ENCODE measurements around the gene TACR1.

Gene TACR1

DNA sequence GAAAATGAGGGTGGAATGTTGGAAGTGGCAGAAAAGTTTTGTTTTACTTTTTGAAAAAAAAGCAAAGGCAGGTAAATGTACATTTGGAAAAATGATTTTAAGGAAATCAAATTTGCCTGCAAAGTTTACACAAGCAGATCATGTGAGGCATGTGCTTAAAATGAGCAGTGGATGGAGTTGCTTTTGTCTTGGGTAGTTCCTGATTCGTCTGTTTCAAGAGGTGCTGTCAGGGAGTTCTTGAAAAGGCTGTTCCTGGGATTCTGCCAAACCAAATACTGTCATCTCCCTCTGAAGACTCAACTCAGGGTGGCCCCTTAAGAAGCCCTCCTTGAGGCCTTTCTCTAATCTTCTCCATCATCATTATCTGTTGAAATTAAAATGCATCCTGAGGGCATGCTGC, 59.0 kb downstream of the TACR1 start:
- no peak for DNase-seq

DNA sequence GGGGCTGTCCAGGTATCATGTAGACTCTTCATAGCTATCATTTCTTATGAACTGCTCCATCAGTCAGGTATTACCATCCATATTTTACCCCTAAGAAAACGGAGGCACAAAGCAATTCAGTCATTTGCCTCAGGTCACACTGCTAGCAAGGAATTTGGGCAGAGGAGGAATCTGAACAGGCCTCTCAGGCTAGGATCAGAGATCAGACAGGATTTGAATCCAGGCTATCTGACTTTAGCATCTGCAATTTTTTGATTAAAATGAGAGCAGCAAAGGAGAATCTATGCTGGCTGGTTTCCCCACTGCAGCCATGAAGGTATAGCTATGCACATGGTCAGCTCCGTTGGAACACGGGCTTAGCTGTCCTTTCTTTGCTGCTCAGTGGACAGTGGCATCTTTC, 60.1 kb downstream of the TACR1 start:
- no peak for DNase-seq

DNA sequence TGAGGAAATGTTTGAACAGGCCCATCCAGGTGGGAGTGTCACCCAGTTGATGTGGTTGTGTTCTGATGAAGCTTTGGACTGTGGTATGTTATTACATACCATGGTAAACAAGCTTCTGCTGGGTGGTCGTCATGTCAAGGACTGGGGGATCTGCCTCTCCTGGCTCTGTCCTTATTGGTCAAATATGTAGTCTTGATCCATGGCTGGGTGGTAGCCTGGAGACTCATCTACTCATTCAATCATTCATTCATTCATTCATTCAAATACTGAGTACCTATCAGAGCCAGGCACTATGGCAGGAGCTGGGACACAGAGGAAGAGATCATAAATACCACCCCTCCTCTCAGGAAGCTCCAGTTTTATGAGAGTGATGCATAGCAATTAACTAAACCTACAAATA, 60.8 kb downstream of the TACR1 start:
- no peak for DNase-seq

DNA sequence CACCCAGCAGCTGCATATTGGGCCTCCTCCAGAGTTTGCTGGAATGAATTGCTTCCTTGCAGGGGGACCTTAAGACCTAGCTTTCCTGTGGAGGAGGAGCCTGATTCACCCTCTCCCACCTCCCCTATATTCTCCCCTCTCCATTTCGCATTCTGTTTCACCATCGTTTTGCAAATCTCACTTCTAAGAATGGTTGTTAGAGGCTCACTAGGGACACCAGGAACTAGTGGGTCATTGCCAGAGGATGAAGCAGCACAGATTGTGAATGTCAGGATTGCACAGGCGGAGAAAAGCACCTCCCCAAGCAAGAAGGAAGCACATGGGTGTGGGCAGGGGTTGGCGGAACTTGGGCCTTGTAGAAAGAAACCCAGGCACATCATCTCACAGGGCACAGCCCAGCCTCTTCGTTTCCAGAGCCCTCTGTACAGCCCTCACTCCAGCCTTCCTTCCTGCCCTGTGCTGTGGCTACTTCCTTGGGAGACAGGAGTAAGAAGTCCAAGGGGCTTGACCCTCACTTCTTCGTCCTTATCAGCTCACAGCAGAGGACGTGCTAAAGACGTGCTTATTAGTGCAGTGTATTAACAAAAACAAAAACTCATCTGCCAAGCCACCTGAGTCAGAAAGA, 63.4 kb downstream of the TACR1 start:
- no peak for DNase-seq

DNA sequence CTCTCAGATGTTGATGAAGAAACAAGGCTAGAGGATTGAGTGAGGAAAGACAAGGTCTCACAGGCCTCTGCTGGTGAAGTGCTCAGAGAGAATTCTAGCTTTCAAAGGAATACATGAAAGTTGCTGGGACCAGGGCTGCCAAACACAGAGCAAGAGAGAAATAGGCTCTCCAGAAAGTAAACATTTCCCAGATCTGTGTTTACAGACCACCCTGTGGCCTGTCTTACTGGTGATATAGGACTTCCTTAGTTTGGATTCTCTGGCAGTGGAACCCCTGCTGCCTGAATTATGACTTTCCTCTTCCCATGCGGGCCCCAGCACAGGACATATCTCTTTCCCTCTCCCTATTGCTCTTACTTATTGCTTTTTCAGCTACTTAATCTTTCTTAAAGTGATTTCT, 64.5 kb downstream of the TACR1 start:
- DNase-seq = no peak

DNA sequence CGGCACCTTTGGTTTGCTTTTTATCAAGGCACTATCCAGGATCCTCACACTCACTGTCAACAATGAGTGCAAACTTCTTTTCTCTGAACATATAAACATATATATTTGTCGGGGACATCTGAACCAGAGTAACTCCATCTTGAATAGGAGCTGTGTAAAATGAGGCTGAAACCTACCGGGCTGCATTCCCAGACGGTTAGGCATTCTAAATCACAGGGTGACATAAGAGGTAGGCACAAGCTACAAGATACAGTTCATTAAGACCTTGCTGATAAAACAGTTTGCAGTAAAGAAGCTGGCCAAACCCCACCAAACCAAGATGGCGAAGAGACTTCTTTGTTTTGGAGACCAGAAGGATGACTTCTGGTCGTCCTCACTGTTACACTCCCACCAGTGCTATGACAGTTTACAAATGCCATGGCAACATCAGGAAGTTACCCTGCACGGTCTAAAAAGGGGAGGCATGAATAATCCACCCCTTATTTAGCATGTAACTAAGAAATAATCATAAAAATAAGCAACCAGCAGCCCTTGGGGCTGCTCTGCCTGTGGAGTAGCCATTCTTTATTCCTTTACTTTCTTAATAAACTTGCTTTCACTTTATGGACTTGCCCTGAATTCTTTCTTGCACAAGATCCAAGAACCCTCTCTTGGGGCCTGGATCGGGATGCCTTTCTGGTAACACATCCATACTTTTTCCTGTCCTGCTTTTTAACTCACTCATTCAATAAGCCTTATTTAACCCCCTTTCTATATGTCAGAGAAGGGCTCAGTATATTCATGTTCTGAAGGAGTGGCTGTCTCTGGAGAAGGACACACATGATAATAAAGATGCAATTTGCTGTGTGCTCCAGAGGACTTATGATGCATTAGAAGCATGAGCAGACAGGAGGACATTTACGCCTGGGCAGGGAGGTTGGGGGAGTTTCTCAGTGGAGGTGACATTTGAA, 65.4 kb downstream of the TACR1 start:
- DNase-seq = no peak

DNA sequence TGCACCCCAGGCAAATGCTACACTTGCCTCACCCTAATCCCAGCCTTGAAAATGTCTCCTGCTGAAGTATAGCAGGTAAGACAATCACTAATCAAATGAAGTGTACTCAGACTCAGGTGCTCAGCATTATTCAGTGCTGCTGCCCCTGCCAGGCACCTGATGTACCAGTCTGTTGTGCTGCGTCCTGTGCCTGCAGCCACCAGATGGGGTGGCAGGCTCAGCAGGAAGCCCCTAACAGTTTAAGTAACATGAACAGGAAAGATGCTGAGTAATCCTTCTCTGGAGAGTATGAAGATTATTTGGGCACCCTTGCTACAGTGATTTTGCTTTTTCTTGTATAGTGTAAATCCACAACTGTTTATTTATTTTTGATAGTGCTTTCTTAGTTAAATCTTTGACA, 69.1 kb downstream of the TACR1 start:
- no peak for DNase-seq

DNA sequence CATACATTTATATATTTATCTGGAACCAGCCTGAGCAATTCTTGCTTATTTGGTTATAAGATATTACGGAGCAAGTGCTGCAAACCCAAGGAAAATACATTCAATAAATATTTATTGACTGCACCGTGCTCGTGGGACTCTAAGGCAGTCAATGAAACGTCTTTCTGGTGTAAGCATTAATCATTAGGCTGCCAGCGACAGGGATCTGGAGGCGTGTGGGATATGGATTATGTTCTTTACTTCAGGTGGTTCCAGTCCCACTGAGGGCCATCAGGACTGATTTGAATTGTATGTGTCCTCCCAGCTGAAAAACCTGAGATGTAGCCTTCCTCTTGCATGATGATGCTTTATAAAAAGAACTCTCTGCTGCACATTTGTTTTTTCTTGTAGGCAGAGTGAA, 75.4 kb downstream of the TACR1 start:
- DNase-seq = no peak

DNA sequence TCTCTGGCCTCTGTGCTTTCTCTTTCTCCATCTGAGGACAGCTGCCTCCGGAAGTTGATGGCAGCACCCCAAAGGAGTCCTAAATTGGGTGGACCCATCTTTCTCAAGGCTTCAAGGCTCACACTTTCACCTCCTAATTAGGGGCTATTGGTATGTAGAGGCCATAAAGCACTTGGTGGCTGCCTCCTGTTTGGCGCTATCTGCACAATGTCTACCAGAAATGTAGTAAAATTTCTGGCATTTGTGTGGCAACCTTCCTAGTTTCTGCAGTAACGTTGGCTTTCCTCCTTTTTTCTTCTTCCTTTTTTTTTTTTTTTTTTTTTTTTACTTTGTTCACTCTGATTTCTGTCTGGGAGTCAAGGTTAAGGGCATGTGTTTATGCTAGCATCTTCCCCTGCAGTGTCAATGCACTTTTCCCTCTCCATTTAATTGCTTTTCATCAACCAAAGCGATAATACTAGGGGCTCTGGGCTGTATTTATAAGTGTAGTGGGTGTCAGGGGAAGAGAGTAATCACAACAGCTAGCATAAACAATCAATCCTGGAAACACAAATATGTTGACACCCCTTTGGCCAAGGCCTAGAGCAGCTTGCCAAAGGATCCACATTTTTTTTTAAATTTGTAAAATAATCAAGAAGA, 86.0 kb downstream of the TACR1 start:
- DNase-seq = no peak

DNA sequence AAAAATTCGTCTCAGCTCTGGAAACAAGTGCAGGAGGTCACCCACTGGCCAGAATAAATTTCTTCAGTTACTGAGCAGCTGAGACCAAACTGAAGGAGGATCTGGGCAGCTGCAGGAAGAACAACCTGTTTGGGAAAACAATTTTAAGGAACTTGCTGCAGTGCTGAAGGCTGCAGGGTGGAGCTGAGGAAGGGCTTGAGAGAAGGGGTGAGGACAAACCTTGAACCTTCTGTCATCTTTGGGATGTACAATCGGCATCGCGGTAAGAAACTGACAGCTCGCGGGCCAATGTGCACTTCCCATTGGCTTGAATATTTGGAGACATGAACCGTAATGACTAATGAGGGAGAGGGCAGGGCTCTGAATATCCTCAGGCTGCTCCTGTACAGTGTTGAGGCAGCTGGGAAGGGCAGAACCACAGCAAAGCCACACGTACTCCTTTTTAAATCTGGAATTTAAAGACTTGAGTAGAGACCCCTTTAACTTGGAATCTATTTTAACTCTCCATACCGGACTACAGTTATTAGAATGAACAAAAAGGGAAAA, 90.3 kb downstream of the TACR1 start:
- DNase-seq = no peak

DNA sequence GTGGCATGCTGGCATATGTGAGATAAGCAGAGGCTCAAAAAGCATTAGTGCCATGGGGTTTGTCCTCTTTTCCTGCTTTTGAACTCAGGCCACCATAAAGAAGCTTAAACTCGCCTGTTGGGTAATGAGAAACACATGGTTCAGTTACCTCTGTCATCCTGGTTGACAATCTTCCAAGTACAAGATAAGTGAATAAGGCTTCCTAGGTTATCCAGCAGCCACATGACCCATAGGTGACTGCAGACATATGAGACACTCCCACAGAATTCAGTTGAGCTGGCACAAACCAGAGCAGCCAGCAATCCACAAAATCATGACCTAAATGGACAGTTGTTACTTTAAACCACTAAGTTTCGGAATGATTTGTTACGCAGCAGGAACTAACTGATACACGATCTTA, 97.3 kb downstream of the TACR1 start:
- no peak for DNase-seq

DNA sequence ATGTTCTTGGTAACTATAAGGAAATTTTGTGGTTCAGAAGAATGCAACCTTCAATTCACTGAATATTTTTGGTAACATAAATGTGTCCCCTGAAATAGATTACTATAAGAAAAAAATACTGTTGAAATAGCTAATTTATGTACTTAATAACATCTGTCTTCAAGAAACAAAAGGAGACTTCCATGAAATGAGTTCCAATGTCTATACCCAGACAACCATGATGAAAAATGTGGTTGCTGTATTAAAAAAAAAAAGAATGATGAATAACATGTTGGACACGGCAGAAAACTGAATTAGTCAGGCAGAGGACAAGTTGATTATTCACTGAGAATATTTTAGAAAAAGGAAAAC, 98.5 kb downstream of the TACR1 start:
- DNase-seq = no peak

DNA sequence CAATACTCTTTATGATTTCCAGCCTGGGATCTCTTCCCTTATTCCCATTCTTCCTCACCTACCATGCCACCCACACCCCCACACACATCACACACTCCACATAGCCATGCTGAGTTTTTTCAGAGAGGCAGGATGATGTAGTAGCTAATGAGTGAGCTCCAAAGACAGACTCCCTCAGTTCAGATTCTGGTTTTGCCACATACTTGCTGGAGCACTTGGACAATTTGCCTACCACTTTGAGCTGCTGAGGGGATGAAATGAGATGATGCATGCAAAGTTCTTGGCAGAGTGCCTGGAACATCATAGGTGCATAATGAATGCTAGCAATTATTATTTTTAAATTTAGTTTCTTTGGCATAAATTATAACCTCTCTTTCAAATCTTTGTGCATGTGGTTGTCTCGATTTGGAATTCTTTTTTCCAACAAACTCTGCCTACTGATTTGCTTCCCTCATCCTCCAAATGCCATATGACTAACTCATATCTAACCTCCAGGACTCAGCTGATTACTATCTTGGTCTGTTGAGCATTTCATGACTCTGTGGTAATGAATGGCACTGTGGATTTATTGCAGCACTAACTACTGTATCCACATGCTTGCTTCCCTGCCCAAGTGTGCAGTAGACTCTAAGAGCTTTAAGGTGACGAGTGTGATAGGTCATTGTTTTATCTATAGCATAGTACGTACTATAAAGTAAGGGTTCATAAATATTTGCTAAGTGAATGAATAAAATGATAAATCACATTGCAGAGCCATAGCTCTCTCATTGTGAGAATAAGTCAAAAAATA, 99.1 kb downstream of the TACR1 start:
- no peak for DNase-seq

DNA sequence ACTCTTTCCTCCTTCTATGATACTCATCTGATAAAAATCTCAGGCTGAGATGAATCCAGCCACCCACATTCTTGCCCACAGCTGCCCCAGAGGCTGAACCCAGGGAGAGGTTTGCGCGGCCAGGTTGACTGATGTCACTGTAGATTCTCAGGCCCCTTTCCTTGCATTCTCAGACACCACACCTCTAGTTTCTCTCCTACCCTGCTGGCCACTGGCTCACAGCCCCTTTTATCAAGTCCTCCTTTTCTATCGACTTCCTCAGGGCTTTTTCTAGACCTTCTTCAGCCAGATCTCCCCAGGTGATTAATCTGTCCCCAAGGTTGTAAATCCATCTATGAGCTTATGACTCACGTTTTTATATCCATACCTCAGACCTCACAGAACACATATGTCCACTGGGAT, 99.8 kb downstream of the TACR1 start:
- DNase-seq = no peak

DNA sequence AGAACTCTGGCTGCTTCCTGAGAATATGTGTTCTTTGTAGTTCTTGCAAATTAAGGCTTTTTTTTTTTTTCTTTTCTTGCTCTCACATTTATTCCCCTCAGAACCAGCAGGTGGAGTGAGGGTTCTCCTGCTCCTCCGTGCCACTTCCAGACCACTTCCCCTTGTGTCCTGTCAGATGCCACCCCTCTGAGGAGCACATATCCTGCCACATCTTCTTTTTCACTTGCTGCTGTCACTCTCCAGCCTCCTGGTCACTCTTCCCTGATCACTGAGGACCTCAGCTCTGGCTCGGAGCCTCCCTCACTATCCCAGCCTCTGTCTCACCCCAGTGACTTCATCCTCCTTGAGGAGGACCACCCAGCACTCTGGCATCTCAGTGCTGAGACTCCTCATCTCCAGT, 100.5 kb downstream of the TACR1 start:
- no peak for DNase-seq

DNA sequence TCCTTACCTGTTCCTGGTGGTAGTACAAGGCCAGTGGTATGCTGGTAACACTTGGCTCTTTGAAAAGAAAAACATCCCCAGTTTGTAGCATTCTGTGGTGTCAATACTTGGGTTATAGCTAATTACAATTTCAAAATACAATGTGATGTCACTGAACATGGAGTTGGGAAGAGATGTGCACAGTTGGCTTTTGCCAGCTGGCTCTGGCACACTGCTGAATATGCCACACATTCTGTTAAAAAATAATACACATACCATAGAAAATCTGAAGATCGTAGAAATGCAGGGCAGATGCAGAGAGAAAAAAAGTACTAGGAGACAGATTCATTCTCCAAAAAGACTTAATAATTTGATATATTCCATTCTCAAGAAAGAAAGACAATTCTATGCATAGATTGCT, 101.5 kb downstream of the TACR1 start:
- no peak for DNase-seq

DNA sequence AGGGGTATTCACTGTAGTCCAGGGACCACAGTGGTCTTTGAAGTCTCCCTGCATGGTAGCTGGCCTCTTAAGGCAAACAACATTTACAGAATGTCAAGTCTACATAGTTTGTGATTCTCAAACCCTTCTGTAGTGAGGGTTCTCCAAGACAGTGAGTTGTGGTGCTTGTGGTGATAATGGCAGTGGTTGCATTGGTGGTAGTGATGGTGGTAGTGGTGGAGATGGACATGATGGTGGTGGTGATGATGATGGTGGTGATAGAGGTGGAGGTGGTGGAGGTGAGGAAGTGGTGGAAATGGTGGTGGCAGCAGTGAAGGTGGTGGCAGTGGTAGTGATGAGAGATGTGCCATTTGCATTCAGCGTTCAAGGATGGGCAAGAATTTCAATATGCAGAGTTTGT, 104.9 kb downstream of the TACR1 start:
- no peak for DNase-seq

DNA sequence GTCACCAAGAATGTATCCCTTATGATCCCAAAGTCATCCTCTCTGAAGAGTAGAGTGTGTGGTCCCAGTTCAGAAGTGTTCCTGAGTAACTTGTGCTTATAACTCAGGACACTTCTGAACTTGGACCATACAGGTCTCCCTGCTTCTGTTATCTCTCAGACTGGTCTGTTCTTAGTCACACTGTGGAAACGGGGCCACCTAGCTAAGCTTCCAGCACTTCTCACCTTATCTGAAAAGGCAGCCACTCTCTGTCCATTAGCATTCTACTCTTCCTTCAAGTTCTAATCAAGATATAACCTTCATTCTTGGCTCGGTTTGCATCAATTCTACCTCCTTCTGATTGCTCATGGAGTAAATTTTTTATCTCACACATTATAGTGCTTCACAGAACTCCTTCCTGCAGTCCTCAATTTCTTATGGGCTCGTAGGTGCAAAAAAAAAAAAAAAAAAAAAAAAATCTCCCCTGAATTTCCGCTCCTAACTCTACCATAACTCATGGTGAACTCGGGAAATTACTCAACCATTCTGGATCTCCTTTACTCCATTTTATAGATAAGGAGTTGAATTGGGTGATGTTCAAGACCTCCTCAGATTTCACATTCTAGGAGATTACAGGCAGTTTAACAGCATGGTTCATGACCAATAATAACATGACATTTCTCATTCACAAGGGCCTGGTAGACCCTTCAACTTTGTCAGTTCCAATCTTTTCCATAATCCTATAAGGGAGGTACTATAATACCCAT, 108.4 kb downstream of the TACR1 start:
- no peak for DNase-seq

DNA sequence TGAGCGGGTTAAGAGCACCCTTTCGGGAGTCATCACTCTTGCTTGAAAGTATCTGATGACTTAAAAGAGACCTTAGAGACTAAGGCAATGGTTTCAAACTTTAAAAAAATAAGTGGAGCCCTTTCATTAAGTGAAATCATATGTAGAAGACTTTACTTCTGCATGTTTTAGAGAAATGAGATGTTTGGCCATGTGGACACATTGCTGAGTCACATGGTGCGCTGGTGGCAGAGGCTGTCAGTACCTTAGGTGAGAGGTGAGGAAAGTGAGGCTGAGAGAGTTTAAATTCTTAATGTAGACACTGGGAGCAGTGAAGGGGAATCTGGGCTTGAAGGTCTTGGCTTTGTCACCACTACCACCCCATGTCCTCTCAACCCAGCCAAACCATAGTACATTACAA, 109.8 kb downstream of the TACR1 start:
- no peak for DNase-seq

DNA sequence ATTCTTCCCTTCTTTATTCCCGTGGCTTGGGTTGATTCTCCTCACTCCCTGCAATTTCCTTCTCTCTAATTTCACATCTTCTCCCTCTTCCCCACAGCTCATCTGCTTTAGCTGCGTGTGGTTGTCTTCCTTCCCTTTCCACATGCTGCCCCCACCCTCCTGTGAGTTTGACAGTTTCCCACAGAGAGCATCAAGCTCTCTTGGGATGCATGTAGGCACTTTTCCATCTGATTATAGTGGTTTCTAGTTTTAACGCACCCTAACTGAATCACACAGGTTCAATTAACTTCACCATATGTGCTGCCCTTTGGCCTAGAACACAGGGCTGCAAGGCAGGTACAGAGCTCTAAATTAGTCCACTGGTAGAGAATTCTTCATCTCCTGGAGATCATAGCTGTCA, 110.5 kb downstream of the TACR1 start:
- no peak for DNase-seq

DNA sequence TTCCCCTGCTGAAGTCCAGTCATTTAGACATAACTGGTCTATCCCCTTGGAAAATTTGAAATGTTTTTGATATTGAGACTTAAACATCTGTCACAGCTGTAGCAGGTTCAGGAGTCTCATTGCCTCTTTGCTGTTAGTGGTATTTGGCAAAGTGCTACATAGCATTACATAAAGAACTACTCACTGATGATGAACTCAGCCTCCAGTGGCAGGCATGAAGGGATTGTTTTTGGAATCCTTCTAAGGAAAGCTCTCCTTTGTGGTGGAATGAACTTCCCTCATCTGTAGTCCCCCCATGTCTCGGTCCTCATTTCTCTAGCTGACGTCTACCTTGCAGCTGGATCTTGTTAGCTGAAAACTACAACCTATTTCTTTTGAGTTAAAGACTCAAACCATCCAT, 111.6 kb downstream of the TACR1 start:
- DNase-seq = no peak

DNA sequence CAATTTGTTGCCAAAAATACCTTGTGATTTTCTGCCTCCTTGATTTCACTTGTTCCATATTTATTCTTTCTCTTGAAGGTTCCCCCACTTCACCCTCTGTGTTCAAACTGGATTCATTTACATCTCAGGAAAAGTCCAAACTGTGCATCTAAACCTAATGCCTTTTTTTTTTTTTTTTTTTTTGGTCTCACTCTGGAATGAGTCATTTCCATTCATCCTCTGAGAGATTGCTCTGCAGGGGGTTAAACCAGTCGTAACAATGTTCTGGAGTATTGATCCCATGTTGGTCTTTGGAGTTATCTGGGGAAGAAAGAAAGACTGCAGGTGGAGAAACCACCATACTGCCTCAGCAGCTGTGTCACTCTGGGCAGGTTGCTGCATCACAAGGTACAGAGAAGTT, 119.7 kb downstream of the TACR1 start:
- DNase-seq = no peak

Data from central memory CD4-positive, alpha-beta T cell (primary cell).